ENCODE results near the gene CHI3L2.
A peak's percentile ranks its signal among the peaks of the same experiment; 100 is the strongest.
"Not testable (repeated sequence)": the region's sequence is repeated elsewhere in the genome, so short reads cannot be mapped to it uniquely, and the experiment has no call there.

CHI3L2 gene

DNA sequence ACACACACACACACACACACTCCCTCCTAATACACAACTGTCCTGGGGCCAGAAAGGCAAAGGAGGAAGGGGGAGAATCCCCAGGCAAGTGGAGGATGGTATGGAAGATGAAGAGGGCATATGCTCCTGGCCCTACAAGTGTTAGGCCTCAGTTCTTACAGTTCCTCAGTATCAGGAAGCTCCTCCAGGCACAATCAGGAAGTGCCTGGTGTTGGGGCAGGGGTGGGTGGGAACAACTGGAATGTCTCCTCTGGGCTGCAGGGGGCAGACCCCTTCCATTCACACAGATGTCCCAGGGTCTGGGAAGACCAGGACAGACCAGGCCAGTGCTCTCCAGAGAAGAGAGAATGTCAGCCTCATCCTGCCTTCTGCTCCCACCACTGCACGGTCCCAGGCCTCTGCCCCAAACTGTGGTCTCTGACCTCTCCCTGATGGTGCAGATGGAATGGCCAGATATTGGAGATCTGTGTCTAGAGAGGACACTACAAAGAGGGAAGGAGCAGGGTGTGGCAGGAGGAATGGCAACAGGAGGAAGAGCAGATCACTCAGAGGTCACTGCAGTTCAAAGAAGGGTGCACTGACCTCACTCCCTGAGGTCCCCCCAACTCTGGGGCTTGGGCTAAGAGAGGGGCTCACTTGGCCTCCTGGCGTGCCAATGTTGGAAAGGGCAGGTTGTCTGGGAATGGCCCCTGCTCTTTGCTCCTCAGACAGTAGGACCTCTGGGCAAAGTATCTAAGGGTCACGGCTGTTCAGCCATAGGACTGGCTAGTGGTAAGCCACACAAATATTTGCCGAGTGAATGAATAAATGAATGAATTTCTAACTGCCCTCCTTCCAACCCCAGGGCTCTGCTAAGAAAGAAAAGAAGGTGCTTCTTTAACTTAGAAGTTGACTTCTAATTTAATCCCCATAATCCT, 24.5 kb upstream of the CHI3L2 start:
- DNase-seq = no peak

DNA sequence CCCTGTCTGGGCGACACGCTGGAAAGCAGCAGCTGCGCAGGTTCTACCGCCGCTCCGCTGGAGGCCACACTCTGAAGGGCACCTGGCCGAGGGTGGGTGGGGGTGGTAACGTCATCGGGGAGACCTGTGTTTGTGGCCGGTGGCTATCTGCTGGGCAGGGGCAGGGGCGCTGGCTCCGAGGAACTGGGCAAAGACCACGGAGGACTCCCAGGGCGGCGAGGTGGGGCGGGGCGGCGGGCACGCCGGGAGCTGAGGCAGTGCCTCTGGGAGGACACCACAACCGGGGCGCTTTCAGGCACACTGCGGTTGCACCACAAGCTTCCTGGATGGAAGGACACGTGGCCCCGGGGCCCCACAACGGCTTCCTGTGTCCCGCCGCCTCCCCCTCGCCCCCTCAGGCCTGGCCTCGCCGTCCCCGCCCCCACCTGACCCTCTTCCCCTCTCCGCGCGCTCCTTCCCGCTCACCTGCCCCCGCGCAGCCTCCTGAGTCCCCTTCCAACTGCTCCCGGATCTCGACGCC, 23.8 kb upstream of the CHI3L2 start:
- peak; percentile 90 for DNase-seq

DNA sequence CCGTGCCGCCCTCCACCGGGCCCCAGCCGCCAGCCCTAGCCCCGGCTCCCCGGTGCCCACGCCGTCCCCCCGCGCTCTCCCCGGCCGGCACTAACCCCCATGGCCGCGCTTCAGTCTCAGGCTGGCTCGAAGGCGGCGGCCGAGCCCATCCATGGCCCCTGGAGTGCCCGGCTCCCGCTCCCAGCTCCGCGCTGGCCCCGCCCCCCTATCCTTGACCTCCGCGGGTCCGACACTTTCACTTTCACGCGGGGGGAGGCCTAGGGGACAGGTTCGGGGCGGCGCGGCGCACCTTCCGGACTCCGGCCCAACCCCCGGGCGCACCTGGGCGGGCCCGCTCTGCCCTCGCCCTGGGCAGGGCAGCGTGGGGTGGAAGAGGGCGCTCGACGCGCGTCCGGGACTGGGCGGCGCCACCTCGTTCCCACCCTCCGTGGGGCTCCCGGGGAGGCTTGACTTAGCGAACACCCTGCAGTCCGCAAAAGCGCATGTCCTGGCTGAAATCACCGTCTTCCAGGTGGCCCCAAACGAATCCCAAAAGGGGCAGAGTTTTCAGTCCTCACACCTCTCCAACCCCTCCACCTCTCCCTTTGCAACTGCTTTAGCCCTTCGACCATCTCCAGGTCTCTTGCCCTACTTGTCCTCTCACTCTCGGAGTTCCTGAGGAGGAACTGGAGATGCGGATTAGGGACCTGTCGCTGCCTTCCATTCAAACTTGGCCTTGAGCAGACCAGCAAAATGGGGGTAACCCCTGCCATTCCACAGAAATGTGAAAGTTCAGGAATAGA, 23.1 kb upstream of the CHI3L2 start:
- peak; percentile 85 for DNase-seq

DNA sequence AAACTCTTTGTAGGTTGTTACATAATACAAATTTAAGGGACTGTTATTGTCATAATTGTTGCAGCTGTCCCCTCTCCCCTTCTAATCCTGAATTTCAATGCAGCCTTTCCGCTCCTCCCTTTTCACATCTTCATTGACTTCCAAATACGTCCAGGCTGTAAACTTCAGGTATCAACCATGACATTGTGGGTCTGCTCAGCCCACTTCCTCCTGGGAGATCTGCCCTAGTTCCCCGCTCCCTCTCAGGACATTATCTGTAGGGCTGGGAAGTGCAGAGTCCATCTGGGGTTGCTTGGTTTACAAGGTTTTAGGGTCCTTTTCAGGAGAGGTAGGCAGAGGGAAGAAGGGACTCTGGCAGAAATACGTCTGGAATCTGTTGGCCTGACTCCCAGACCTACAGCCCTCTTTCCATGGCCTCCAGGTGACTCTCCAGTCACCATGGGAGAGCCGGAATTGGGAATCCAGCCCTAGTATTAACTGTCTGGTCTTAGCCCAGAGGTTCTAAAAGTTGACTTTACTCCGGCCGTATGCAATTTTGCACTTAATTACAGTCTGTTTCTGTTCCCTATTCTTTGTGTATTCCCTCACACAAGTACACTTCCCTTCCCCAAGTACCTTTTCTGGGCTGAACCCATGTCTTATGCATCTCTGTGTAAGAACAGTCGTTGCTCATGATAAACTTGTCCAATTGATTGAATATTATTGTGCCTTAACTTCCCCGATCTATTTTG, 22.4 kb upstream of the CHI3L2 start:
- DNase-seq = no peak

DNA sequence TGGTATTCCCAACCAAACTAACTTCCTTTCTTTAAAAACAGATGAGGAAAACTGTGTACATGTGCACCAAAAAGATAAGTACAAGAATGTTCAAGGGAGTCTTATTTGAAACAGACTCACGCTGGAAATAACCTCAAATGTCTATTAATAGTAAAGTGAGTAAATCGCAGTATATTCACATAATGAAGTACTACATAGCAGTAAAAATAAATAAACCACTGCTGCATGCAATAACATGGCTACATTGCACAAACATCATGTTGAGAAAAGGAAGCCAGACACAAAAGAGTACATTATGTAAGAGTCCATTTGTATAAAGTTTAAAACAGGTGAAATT, 21.8 kb upstream of the CHI3L2 start:
- DNase-seq = no peak

DNA sequence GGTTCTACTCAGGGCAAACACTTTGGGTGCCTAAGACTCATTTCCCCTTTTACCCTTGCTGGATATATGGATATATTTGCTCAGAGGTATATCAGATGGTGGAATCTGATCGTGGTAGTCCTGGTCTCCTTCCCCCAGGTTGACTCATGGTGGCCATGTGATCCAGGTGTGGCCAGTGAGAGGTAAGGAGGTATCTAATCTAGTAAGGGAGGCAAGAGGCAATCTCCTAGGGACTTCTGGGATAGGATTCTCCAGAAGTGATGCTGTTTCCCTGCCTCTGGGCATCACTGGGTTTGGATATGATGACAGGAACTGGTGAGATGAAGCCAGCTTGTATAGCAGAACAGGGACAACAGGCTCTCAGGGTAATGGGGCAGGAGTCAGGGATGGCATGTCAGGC, 18.6 kb upstream of the CHI3L2 start:
- DNase-seq = no peak

DNA sequence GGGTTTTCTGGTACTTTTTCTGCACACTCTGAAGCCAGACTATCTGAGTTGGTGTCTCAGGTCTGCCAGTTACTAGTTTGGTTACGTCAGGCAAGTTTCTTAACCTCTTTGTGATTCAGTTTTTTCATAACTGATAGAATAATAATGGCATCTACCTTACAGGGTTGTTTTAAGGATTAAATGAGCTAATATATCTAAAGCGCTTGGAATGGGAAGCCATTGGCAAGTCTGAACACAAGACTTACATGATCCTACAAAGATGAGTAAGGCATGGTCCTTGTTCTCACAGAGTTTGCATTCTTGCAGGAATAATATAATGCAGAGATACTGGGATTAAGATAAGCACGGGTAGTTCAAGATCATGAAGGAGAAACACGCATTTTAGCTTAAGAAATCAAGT, 17.9 kb upstream of the CHI3L2 start:
- DNase-seq = no peak

DNA sequence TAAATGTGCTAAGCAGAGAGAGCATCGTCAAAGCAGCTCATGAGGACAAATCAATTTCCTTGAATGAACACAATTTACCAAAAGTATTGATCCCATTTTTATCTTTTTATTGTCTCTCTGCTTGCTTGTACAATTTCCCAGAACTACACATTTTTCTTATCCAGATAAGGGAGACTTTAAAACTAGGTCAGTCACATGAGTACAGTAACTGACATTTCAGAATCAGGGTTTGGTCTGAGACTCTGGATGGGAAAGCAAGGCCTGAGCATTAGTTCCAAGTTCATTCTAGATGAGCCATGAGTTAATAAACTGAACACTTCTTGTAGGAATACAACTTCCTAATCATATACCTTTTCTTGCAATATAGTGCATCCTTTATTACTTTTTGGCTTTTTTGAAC, 15.6 kb upstream of the CHI3L2 start:
- no peak for DNase-seq

DNA sequence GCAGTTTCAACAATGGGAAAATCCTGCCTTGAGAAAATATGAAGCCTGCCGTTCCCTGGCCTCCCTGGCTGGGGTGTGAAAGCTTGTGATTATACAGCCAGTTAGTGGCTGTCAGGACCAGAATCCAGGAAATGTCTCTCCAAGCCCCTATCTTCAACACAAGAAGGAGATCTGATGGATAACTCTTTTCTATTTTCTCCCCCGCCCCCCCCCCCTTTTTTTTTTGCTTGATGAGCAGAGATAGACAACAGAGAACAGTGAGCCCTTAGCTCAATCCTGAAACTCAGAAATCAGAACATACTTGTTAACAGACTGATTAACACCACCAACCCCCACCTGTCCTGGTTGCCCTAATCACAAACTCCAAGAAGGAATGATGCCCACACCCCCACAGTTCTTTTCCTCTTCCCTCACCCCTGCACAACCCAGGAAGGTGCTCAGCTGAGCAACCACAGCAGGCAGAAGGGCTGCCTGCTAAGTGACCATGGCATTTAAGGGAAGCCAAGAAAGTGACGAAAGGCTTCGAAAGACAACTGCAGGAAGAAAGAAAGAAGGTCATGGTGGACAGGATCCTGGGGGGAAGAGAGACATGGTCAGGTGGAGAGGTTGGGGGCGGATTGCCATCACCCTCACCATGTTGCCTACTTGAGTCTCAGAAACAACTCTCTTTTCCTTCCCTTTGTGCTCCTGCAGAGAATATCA, 14.7 kb upstream of the CHI3L2 start:
- no peak for DNase-seq

DNA sequence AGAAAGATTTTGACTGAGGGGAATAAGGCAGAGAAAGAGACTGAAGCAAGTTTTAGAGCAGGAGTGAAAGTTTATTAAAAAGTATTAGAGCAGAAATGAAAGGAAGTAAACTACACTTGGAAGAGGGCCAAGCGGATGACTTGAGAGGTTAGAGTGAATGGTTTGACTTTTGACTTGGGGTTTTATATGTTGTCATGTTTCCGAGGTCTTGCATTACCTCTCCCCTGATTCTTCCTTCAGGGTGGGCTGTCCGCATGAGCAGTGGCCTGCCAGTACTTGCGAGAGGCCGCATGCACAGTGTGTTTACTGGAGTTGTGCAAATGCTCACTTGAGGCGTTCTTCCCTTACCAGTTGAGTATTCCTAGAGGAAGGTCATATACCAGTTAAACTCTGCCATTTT, 14.1 kb upstream of the CHI3L2 start:
- no peak for DNase-seq

DNA sequence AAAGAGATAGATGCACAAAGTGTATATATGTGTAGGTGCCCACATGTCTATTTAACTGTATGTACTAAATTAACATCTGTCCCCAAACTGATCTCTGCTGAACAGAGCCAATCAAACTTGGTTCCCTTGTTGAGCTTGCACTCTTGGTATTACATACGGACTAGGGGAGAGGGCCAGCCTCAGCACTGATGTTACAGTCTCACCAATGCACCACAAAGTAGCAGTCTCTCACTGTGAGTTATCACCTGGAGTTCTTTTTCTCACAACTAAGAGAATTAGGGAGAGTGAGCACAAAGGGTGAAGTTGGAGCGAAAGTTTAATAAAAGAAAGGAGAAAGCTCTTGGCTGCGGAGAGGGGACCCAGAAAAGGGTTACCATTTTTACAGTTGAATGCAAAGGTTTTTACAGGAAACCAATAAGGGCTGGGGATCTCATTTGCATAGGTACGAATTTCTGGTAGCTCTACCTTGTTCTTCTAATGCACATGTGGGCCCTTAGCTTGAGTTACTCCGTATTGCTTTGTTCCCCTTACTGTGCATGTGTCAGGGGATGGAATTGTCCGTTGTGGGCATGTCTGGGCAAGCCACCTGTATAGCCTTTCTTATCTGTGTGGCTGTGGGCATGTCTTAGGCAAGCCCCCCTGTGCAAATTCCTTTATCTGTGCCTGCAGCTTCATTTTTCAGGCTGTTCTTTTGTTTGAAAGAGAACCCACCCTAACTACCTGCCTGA, 13.3 kb upstream of the CHI3L2 start:
- DNase-seq = no peak

DNA sequence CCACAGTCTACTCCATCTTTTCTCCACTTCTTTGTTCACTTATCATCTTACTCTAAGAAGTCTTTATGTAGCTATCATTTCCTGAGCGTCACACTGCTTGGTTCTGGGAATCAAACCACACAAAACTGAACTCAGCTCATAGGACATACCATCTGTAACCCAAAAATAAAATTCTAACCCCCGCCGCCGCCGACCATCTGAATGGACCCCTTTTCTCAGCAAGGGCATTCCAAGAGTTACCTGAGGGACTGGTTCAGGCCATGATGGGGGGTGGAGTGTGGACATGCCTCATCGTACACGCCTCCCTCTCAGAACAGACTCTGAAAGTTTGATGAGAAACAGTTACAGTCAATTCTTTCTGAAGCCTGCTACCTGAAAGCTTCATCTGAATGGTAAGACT, 12.6 kb upstream of the CHI3L2 start:
- peak; percentile 67 for DNase-seq

DNA sequence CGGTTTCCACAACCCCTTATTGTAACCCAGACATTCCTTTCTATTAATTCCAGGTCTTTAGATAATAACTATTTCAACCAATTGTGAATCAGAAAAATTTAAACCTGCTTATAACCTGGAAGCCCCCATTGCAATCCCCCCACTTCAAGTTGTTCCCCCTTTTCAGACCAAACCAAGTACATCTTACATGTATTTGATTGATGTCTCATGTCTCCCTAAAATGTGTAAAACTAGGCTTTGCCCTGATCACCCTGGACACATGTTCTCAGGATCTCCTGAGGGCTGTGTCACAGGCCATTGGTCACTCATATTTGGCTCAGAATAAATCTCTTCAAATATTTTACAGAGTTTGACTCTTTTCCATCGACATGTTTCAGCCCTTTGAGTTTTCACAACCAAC, 12.2 kb upstream of the CHI3L2 start:
- not testable (repeated sequence) for DNase-seq

DNA sequence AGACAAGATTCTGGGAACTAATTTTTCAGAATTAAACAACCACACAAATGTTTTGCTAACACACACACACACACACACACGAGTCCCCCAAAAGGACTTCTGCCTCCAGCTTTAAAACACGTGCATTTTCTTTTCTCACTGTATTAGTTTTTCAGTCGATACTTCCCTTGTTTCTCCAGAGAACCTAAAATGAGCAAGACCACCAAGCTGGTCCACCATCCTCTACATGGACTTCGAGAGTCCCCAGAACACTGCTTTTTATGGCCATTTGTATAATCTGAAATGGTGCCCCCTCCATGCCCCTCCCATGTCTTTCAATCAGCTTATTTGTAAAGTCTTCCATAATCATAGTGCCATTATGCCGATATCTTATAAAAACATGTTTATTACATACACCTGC, 10.8 kb upstream of the CHI3L2 start:
- no peak for DNase-seq

DNA sequence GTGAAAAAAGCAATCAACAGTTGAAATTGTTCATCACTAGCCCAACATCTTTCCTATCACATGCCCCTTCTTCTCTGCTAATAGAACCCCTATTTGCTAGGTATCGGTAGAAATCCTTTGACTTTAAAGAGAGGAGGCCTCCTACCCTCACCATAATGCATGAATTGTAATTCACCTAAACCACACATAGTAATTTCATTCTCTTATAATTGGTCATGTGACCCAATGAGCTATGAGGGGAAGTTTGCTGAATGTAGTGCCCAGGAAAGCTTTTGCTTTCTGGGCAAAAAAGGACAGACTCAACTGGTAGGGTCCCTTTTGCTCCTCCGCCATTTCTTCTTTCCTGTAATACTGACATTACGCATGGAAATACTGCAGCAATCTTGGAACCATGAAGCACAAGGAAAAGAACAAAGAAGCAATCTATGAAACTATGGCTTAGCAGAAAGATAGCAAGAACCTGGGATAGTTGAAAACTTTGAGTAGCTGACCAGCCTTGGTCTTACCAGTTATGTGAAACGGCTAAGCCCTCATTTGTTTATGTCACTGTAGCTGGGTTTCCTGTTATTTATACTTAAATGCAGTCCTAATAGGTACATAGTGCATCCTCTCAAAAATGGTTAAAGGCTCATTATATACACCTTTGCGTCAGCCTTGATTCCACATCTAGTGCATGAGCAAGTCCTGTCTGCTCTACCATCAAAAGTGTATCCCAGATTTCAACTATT, 10.2 kb upstream of the CHI3L2 start:
- DNase-seq = no peak

DNA sequence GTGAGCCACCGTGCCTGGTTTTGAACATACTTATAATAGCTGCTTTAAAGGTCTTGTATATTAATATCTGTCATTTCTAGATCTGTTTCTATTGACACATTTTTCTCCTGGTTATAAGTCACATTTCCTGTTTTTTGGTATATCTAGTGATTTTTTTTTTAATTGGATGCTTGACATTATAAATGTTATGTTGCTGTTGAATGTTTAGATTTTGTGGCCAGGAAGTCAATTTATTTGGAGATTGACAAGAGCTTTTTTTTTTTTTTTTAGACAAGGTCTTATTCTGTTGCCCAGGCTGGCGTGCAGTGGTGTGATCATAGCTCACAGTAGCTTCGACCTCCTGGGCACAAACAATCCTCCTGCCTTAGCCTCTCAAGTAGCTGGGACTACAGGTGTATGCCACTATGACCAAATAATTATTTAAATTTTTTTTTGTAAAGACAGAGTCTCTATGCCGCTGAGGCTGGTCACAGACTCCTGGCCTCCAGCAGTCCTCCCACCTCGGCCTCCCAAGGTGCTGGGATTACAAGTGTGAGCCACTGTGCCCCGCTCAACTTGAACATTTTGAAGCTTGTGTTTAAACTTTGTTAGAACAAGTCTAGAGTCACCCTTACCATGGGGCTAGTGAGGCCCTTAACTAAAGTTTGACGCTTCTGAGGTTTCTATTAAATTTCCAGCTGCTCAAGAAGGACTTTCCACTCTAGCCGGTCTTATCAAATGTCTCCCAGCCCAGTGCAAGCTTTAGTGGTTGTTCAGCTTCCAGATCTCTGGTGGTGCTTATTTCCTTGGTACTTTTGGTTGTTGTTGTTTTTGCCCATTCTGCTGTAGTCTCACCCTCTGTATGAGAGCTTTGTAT, 8.6 kb upstream of the CHI3L2 start:
- DNase-seq = no peak

DNA sequence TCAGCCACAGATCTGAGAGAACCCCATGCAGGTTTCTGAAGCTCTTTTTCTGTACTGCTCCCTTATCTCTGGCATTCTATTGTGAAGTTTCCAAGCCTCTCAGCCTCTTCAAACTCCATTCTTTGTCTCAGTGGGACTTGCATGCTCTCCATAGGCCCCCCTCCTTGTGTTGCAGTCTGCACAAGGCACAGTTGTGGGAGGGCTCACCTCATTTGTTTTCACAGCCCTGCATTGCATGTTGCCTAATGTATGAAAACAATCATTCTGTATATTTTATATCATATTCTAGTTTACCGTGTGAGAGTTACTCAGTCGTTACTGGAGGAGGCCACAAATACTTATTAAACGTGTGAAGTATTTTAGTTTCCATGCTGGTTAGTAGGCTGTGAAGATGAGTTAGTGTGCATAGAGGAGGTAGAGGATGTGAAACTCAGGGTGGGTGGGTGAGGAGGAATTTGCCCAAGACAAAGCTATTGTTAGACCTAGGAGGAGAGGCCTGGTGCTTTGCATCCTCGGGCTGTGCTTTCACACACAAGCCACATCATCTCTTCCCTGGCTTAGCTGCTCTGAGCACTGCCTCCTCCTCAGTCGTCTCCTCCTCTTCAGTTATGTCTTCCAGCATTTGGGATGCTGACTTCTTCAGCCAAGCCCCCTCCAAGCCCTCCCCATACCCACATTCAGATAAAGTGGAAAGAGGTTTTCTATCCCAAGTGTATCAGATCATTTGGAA, 7.8 kb upstream of the CHI3L2 start:
- no peak for DNase-seq

DNA sequence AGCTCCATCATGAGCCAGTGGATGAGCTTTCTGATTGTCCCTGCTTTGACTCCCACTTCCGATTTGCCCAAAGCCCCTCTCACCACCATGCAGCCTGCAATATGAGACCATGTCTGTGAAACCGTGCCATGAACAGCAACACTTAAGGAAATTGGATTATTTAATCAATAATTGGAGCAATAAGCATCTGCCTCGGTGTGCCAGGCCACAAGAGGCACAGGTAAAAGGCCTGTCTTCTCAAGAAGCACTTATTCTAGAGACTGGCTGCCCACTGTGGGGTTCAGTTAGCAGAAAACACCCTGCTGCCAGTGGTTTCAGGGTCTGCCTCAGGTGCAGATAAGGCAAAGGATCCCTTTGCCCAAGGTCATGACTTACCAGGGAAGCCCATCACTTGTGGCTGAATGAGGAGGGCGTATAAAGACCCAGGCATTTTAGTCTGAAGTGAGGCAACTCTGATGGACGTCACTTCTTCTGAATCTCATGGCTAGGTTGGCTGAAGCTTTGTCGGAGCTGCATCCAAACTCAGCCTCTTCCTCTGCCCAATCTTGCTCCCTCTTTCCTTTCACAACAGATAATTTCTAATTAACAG, 7.1 kb upstream of the CHI3L2 start:
- DNase-seq = no peak

DNA sequence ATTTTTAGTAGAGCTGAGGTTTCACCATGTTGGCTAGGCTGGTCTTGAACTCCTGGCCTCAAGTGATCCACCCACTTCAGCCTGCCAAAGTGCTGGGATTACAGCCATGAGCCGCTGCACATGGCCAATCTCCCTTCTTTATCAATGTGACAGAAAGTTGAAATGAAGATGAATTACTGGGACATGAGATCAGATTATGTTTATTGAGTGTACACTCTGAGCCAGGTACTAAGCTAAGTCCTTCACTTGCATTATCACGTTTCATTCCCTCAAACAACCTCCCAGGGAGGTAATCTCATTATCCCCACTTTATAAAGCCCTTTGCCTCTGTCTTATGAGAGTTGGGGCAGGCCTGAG, 6.3 kb upstream of the CHI3L2 start:
- no peak for DNase-seq

Measured in CD4-positive, alpha-beta T cell treated with Interleukin-21 for 1 hour (primary cell).